MM.1S (cell line): ENCODE measurements around the gene CISTR.

Experiments used
- EZH2 ChIP-seq: fragments of 300-600 bp; sonication (generic); optimal IDR thresholded peaks from 2 replicates; pipeline ENCODE3; 2017; ENCODE audit warnings: low read depth, mild to moderate bottlenecking, antibody characterized with exemption, low read length, mixed read lengths
- EZH2phosphoT487 ChIP-seq: fragments of 300-600 bp; sonication (generic); IDR thresholded peaks from 2 replicates; pipeline ENCODE4 v1.6.1; 2018; ENCODE audit warnings: antibody characterized with exemption, low read length
- TF ChIP-seq, protein P1 (sequence below): fragments of 300-600 bp; sonication (generic); IDR thresholded peaks from 2 replicates; pipeline ENCODE4 v1.5.1; 2016; ENCODE audit warnings: antibody characterized with exemption, low read length, mixed read lengths

GRCh38 chr12:53747095-53747494 is 4.7 kb downstream of the CISTR start:
- TF ChIP-seq, protein P1, sequence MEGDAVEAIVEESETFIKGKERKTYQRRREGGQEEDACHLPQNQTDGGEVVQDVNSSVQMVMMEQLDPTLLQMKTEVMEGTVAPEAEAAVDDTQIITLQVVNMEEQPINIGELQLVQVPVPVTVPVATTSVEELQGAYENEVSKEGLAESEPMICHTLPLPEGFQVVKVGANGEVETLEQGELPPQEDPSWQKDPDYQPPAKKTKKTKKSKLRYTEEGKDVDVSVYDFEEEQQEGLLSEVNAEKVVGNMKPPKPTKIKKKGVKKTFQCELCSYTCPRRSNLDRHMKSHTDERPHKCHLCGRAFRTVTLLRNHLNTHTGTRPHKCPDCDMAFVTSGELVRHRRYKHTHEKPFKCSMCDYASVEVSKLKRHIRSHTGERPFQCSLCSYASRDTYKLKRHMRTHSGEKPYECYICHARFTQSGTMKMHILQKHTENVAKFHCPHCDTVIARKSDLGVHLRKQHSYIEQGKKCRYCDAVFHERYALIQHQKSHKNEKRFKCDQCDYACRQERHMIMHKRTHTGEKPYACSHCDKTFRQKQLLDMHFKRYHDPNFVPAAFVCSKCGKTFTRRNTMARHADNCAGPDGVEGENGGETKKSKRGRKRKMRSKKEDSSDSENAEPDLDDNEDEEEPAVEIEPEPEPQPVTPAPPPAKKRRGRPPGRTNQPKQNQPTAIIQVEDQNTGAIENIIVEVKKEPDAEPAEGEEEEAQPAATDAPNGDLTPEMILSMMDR, result no peak
- TF ChIP-seq EZH2, result no peak
- TF ChIP-seq EZH2phosphoT487, result no peak
